Fibroblast of gingiva (primary cell): Measurements from ENCODE around the gene RPS6KA2.

ENCODE experiments used
- DNase-seq: peaks from one replicate; pipeline ENCODE4 v3.0.0-alpha.2; 2011; ENCODE audit warnings: low read depth

Gene RPS6KA2

GRCh38 chr6:166465671-166466087 is 161.4 kb downstream of the RPS6KA2 start:
- no peak for DNase-seq

GRCh38 chr6:166465003-166465399 is 162.1 kb downstream of the RPS6KA2 start:
- no peak for DNase-seq

- no peak for DNase-seq
Measured at GRCh38 chr6:166464068-166465002, 162.7 kb downstream of the RPS6KA2 start.

GRCh38 chr6:166463359-166464067 is 163.5 kb downstream of the RPS6KA2 start:
- no peak for DNase-seq

GRCh38 chr6:166462461-166463135 is 164.5 kb downstream of the RPS6KA2 start:
- DNase-seq: no peak

GRCh38 chr6:166461821-166462460 is 165.1 kb downstream of the RPS6KA2 start:
- no peak for DNase-seq

- no peak for DNase-seq
Measured at GRCh38 chr6:166460473-166461437, 166.3 kb downstream of the RPS6KA2 start.

- DNase-seq: no peak
Measured at GRCh38 chr6:166459906-166460305, 167.1 kb downstream of the RPS6KA2 start.

- no peak for DNase-seq
Measured at GRCh38 chr6:166459272-166459671, 167.8 kb downstream of the RPS6KA2 start.

- no peak for DNase-seq
Measured at GRCh38 chr6:166456395-166457156, 170.5 kb downstream of the RPS6KA2 start.

- DNase-seq: no peak
Measured at GRCh38 chr6:166454692-166455515, 172.1 kb downstream of the RPS6KA2 start.

- DNase-seq: no peak
Measured at GRCh38 chr6:166453651-166454050, 173.4 kb downstream of the RPS6KA2 start.

GRCh38 chr6:166450167-166450873 is 176.7 kb downstream of the RPS6KA2 start:
- DNase-seq: no peak

GRCh38 chr6:166449641-166450040 is 177.4 kb downstream of the RPS6KA2 start:
- no peak for DNase-seq

- no peak for DNase-seq
Measured at GRCh38 chr6:166449036-166449435, 178.0 kb downstream of the RPS6KA2 start.

GRCh38 chr6:166448432-166448831 is 178.6 kb downstream of the RPS6KA2 start:
- no peak for DNase-seq

GRCh38 chr6:166446567-166447065 is 180.4 kb downstream of the RPS6KA2 start:
- DNase-seq: no peak

- DNase-seq: no peak
Measured at GRCh38 chr6:166446146-166446545, 180.9 kb downstream of the RPS6KA2 start.
